NCI-H524 (cell line): ENCODE data around the gene PAPOLB.

Experiments
- DNase-seq, 2 experiments: peaks; one replicate each; lab custom pipeline; 2025; lab: John Stamatoyannopoulos, UW

The PAPOLB gene

DNA sequence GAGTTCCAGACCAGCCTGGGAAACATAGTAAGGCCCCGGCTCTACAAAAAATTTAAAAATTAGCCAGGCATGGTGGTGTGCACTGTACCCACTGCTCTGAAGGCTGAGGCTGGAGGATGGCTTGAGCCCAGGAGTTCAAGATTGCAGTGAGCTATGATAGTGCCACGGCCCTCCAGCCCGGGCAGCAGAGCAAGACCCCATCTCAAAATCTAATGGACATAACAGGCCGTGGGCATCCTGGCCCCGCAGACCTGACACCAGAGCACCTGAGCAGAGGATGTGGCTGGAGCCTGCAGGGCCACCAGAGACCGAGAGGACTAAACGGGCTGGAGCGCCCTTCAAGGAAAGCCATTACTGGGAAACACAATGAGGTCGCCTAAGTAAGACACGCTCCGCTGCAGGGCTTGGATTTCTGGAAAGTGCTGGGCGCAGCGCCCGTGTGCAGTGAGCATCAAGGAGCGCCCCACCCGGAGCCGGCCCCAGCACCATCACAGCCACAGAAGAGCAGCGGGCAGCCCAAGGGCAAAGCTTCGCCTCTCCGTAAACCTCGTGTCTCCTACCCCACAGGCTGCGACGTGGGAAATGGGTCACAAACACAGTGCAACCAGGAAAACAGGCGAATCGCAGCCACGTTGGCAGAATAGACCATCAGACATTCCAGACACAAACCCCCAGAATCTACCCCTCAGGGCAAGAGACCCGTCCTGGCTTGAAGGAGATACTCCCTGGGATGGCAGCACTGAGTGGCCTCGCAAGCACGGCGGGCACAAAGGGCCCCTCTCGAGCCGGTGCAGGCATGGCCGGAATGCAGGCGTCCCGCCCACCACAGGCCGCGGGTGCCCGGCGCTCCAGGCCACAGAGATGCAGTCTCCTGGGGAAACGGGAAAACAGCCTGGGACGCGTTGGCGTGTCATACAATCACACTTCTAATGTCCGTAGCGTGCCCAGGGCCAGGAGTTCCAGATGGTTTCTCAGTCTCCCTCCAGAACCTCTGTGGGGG, 16.8 kb upstream of the PAPOLB start:
- no peak for DNase-seq

DNA sequence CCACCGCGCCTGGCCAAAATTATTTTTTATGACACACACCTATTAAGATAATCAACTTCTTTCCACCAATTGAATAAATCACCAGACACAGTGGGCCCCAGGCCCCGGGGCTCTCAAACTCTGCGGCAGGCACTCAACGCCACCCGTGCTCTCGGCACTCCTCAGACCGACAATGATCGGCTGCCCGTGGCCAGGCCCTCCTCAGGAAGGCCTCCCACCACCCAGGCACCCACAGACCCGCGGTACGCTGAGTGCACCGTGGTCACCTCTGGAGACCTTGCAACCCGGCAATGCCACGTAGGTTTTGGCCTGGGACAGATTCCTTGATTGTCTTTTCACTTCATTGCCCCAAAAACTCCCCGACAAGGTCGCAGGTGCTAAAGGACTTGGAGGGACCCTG, 14.8 kb upstream of the PAPOLB start:
- DNase-seq: no peak

DNA sequence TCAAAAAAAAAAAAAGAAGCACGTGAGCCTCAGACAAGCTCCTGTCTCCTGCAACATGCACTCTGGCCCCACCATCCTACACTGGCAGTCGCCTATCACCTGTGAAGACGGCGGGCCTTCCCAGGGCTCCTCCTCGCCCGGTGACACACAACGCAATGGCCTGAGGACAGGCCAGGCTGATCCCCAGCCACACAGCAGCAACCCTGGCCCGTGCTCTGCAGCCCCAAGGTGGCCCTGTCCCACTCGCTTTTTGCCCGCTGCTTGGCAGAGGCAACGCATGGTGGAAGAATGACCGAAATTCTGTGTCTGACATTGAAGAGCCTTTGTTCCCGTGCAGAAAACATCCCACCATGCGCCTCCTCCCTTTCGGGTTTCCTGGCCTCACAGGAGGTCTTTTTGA, 13.6 kb upstream of the PAPOLB start:
- no peak for DNase-seq

DNA sequence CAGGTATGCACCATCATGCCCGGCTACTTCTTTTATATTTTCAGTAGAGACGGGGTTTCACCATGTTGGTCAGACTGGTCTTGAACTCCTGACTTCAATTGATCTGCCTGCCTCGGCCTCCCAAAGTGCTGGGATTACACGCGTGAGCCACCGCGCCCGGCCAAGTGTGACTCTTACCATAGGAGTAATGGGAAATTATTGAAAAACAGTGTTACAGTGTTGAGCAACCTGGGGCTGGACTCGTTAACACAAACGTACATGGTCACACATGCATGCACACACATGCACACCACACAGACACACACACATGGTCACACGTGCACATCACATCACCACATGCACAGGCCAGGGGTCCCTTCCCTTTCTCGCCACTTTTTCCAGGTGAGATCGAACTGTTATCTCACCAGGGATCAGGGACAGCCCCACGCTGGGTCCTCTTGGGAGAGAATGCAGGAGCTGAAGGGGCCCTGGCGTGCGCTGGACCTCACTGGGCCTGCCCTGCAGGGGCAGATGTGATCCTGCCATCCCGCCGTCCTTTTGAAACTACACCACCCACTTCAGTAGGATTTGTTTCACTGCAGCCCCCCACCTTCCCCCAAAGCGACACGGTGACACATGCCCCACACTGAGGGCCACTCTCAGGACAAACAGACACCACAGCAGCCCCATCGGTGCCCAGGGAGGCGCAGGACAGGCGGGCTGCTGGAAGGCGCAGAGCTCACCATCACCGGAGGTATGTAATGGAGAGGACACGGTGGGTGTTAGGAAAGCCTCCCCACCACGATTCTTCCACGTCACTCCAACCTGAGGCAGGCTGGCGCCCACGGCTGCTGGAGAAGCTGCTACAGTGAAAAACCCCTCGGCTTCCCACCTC, 11.5 kb upstream of the PAPOLB start:
- DNase-seq: no peak

DNA sequence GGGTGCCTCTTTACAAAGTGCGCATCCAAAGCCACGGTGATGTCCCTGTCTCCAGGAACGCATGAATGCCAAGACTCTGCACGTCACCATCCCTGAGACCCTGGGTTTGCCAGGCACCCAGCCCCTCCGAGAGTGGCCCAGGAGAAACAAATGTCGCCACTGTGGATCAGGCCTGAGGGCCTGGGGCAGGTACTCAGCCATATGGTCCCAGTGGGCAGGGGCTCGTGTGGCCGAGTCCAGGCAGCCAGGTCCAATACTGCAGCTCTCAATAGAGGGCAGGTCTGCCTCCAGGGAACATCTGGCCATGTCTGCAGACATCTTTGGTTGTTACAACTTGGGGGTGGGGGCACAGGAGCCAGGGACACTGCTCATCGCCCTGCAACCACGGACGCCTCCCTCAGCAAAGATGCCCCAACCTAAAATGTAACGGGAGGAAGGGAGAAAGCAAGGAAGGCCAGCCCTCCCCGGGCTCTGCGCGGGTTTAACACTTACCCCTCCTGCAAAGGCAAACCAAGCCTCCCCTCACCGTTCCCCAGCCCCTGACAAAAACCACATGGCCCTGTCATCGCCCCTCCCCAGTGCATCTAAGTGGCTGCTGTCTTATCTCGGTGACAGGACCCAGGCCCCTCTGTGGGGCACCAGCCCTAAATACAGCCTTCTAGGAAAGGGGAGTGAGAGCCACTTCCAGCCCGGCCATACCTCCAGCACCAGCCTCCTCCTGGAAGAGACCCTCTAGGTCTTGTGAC, 10.3 kb upstream of the PAPOLB start:
- DNase-seq: no peak

DNA sequence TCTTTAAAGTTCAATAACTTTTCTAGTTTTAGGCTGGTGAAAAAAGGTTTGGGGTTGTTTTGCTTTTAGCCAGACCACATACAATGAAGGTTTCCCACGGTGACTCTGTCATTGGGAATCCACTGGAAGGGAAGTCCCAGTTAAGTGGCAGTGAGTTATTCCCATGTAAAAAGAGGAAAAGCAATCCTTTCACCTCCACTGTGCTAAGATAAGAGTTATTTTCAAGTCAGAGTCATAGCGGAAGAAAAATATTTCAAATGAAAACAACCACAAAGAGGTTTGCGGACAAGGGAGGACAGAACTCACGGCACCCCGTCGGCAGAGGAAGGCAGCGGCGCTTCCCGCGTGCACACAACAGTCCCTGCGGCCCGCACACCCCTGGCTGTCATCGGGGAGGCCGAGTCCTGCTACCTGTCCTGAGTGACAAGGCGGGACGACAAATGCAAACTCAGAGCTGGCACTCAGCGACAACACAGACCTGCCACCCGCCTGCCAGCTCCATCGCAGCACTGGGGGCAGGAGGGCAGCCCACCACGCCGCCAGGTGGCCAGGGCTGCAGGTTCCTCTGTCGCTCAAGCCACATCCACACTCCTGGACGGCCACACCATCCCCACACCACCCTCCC, 9.3 kb upstream of the PAPOLB start:
- no peak for DNase-seq

DNA sequence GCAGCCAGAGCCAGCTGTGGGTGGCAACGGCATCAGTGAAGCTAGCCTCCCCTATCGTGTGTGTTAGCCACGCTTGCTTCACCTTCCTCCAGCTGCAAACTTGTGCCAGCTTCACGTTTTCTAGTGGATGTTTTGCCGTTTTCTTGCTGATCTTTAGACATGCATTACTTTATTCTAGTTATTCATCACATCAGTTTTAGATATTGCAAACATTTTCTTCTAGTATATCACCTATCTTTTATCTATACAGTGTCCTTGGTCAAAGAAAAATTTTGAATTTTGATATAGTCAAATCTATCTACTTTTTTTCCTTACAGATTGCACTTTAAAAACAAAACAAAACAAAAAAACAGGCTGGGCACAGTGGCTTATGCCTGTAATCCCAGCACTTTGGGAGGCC, 6.7 kb upstream of the PAPOLB start:
- DNase-seq: no peak

DNA sequence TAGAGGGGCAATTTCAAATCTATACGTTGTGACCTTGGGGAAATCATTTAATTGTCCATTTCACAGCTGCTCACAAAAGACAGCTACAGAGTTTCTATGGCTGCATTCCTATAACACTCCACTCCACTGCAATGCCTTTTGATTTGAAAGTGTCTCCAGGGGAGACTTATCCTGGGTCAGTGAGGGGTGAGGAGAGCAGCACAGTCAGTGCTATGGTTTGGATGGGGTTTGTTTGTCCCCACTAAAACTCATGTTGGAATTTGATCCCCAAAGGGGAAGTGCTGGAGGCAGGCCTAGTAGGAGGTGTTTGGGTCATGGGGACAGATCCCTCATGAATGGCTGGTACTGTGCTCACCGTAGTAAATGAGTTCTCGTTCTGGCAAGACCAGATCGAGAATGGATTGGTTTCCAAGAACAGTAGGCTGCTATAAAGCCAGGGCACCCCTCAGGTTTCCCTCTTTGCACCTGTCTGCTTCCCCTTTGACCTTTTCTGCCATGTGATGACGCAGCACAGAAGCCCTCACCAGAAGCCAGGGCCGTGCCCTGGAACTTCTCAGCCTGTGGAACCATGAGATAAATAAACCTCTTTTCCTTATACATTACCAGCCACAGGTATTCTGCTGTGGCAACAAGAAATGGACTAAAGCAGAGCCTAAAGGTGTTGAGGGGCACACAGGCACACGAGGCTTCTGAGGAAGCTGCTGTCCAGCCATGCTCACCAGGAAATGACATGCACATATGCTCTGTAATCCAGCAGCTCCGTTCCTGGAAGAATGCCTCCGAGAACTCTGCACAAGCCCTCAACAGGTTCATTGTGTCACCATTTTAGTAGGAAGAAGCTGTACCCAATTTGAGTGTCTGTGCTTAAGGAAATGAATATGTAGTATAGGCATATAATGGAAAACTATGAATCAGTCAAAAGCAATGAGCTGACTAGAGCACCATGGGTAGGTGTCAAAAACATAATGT, 5.0 kb upstream of the PAPOLB start:
- DNase-seq: no peak

DNA sequence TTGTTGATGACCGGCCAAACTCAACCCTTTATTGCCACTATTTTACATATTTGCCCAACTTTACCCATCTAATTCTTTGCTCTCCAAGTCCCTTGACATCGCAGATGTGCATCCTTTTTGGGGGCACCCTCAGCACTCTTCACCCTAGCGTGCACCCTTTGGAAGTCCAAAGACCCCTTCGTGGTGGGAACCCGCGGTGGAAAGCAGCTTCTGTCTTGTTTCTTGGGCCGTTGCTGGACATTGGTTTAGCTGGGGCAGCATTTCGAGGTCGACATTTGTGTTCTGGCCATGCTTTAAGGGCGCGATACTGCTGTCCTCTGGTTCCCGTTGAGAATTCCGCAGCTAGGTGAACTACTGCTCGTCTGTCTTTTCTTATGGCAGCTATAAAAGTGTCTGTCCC, 326 bp upstream of the PAPOLB start:
- no peak for DNase-seq

DNA sequence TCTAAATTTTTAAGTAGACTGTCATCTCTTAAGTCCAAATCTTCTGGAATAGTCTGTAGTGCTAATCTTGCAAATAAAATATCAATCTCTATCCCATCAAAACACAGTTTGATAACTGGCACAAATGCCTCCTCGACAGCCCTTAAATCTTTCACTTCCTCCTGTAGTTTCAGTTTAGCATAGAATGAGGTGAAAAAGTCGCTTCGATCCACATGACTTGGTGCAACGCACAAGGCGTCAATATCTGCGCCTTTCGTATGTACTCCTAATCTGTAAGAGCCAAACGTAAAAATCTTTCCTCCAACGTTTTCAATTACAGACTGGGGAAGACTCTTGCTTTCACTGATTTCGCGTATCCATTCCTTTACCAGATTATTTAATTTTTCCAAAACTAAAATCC, 603 bp downstream of the PAPOLB start:
- no peak for DNase-seq

DNA sequence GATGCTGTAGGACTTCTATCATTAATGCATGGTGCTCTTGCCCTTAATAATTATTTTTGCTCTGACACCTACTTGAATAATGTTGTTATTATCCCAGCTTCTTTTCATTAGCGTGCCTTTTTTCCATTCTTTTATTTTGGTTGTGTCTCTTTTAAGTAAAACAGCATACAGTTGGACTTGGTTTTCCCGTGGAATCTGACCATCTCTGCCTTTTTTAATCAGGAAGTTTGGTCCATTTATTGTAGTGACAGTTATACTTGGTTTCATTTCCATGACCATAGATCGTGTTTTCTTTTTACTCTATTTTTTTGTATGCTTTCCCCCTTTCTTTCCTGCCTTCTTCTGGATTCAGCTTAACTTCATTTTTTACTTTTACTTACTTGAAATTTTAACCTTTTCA, 4.6 kb downstream of the PAPOLB start:
- DNase-seq: no peak

DNA sequence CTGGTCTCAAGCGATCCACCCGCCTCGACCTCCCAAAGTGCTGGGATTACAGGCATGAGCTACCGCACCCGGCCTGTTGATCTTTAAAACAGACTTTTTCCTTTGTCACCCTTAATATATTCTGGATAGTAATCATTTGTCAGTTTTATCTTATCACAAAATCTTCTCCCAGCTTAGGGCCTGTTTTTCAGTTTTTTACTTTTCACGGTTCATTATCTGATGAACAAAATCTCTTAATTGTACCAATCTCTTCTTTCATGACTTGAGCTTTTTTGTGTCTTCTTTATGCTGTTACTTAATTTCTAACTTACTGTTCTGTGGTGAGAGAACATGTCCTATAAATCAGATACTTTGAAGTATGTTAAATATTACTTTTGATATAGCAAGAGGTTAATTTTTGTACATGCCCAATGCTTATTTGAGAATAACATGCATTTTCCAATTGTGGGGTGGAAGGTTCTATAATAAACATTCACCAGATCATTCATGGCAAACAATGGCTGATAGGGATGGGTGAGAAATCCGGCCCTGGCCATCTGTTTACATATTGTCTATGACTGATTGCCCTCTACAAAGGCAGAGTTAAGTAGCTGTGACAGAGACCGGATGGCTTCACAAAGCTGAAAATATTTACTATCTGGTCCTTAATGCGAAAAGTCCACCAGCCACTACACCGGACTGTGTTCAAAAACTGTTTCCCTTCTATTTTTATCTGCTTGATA, 5.3 kb downstream of the PAPOLB start:
- DNase-seq: peak; percentile 10 to 73

DNA sequence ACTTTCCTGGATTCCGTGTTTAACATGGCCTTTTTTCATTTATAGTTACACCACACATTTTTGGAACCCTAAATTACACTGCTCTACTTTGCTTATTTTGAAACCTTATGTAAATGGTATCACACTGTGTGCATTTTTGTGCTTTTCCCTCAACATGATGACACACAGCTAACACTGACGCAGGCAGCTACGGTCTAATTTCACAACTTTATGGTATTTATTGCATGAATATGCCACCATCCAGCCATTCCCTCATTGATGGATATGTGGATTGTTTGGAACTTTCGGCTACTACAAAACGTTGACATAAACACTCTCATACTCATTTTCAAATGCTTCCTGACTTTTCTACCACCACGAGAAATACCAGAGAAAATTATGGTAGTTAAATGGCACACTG, 6.9 kb downstream of the PAPOLB start:
- DNase-seq: no peak

DNA sequence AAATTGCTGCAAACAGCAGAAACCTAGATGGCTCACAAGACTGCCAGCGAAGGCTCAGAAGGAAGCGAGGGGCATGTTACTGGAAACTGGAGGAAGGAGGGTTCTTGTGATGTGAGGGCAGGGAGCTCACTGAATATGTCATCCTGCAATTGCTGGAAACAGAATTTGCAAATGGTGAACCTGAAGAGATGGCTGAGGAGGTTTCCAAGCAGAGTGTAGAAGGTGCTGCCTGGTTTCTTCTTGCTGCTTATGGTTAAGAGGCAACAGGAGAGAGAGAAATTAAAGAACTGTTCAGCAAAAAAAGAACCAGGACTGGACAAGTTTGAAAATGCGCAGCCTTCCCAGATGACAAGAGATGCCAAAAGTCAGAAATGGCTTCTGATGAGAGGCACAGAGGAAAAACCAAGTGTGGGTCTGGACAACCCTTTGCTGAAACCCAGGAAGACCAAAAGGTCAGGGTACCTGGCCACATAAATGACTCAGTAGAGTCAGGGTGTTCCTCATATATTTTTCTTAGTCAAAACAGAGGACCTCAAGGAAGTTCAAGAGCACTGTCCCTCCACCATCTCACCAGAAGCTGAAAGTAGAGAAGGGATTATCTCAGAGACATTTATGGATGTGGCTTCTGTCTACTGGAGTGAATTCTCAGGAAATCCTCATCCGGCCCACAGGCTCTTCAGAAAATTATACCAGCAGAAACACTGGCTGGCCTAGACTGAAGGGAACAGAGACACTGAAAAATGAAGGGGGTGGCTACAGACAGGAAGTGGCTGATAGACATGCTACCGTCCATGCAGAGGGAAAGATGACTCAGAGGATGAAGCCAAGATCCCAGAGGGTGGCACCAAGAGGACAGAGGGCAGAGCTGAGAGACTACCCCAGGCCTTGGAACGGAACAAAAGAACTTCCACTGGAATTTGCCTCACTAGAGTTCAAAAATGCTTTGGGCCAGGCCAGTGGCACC, 10.1 kb downstream of the PAPOLB start:
- no peak for DNase-seq

DNA sequence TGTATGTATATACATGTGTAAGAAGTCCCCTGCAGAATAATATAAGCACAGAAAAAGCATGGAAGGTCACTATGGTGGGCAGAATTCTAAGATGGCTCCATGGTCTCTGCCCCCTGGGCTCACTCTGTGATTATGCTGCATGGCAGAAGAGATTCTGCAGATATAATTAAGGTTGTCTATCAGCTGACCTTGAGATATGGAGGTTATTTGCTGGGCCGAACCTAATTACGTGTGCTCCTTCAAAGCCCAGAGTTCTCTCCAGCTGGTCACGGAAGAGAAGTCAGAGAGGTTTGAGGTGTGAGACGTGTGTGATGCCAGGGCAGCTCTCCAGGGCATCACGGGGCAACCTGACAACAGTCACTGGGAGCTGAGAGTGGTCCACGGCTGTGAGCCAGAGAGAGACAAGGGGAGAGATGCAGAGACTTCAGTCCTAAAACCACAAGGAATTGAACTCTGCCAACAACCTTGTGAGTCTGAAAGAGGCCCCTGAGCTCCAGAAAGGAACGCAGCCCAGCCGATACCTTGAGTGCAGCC, 11.5 kb downstream of the PAPOLB start:
- DNase-seq: no peak

DNA sequence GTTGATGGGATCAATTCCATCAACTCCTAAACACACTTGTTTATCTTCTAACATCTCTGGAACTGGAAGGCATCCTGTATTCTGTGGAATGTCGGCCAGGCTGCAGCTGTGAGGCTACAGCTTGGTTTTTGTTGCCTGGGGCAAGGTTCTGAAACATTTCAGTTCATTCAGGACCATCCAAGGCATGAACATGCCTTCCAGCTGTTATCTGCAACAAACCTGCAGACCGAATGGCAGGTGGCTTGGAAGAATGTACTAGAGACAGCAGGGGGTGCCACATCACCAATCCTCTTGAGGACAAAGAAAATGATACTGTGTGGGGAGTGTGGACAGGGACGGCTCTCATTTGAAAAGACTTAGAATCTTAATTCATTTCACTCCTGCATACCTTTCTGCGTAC, 12.4 kb downstream of the PAPOLB start:
- peak; percentile 35 to 71 for DNase-seq

DNA sequence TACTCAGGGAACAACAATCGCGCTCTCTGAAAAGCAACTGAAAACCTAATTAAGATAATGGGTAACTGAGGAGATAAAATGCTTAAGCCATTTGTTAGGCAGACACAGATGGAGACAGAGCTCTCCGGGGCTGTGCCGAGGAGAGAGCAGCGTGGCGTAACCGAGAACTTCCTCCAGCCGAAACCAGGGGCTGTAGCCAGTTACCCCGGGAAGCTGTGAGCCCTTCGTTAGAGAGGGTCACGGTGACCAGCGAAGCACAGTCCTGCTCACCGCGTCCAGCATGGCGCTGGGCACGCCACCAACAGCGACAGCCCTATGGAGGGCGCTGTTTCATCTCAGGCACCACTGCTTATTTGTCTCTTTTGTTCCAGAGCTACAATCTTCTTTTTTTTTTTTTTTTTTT, 16.1 kb downstream of the PAPOLB start:
- DNase-seq: peak in 1 of 2 experiments; percentile 59

DNA sequence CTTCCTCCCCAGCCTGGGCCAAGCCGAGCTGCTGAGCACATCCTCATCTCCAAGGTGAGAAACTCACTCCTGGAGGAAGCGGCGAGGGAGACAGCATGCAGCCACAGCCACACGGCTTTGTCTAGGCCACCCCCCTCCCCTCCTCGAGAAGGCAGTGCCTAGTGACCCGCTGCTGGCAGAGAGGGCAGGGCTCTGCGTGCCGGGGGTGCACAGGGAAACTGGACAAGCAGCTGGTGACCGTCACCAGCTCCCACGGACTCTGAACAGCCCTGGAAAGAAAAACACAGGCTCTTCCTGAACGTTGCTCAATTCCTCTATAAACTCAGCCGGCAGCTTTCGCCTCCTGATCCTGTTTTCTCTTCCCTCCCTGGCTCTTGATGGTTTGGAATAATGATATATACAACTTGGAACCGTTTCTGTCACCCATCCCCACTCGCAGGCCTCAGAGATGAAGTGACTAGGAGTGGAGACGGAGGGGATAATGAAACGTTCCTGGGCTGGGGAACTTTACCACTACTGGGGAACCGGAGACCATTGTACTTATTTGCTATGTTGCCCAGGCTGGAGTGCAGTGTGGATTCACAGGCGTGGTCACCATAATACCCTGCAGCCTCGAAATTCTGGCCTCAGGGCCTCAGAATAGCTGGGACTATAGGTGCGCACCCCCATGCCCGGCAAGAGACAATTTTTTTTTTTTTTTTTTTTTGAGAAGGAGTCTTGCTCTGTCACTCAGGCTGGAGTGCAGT, 19.3 kb downstream of the PAPOLB start:
- DNase-seq: no peak
